Femur (tissue), 1 donor: ENCODE data around the gene HS6ST1.
A peak's percentile ranks its signal among the peaks of the same experiment; 100 is the strongest.
"Not testable (repeated sequence)": the region's sequence is repeated elsewhere in the genome, so short reads cannot be mapped to it uniquely, and the experiment has no call there.

Source experiments
- DNase-seq: peaks from one replicate; pipeline ENCODE4 v3.0.0-alpha.2; 2017

HS6ST1 gene

DNA sequence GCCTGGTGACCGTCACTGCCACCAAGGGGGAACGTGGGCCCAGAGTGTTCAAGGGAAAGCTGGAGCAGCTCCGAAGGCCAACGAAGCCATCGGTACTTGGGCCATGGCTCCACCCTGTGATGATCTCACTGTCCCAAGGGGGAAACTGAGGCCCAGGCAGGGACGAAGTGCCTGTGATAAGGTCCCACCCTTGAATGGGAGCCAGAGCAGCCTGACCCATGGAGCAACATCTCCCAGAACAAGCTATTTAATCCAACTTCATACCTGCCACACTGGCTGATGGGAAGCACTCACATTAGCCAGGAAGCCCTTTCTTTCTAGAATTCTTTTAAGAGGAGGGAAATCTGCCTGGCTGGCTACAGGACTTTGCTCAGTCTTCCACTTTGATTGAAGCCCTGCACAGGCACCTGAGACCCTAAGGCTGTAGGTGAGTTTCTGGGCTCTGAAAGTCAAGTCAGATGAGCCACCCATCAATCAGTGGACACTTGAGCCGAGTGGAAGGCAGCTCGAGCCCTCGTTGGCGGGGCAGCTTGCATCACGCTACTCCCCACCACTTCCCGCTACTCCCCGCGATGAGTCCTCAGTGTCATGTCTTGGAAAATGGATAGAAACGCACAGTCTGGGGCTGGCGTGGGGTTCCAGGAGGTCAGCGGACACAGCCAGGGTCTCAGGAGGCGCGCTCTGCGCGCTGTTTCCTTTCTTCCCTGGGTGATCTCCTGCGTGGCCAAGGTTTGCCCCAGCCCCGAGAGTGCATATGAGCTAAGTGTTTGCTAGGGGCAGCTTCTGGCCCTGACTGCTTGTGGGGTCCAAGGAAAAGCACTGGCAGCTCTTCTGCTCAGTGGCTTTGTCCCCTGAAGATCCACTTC, 2.5 kb upstream of the HS6ST1 start:
- peak; percentile 30 for DNase-seq

- no peak for DNase-seq
Observed at GRCh38 chr2:128320192-128320905, 1.7 kb upstream of the HS6ST1 start.

DNA sequence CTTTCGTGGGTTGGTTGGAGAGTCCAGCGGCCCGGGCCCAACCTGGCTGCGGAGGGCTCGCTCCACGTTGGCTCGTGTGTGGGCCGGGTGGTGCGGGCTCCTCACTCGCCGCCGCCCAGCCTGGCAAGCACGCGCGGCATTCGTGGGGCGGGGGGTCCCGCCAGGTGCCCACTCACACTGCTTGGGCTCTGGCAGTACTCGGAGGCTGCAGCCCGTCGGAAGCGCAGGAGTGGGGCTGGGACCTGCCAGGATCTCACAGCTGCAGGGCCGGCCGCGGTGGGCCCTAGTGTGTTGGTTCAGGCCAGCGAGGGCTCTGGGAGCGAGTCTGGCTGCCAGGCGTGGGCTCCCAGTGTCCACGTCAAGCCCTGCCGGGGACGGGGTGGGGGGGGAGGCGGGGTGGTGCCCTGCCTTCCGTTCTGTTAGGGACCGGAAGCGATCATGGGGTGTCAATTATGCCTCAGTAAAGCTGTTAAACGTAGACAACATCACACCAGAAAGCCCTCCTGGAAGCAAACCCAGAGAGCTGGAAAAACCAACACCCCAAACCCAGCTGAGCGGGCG, 1.0 kb upstream of the HS6ST1 start:
- no peak for DNase-seq

- not testable (repeated sequence) for DNase-seq
Observed at GRCh38 chr2:128318245-128318644, 423 bp downstream of the HS6ST1 start.

- not testable (repeated sequence) for DNase-seq
Observed at GRCh38 chr2:128317899-128318225, 806 bp downstream of the HS6ST1 start.

- DNase-seq = peak; percentile 43
Observed at GRCh38 chr2:128317181-128317898, 1.3 kb downstream of the HS6ST1 start.

DNA sequence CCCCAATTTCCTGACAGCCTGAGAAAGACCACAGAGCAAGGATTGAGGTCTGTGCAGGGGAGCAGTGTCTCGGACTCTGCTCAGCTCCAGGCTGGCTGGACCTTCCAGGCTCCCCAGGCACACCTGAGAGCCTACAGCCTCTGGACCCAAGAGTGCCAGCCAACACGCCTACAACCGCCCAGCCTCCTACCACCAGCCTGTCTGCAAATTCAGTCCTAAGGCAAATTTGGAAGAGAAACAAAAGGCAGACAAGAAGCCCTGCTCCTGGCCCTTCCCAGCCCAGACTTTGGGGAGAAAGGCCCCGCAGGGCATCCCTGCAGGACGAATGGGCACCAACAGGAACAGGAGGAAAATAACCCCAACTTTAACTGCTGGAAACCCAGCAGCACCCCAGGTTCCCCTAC, 1.9 kb downstream of the HS6ST1 start:
- no peak for DNase-seq

DNA sequence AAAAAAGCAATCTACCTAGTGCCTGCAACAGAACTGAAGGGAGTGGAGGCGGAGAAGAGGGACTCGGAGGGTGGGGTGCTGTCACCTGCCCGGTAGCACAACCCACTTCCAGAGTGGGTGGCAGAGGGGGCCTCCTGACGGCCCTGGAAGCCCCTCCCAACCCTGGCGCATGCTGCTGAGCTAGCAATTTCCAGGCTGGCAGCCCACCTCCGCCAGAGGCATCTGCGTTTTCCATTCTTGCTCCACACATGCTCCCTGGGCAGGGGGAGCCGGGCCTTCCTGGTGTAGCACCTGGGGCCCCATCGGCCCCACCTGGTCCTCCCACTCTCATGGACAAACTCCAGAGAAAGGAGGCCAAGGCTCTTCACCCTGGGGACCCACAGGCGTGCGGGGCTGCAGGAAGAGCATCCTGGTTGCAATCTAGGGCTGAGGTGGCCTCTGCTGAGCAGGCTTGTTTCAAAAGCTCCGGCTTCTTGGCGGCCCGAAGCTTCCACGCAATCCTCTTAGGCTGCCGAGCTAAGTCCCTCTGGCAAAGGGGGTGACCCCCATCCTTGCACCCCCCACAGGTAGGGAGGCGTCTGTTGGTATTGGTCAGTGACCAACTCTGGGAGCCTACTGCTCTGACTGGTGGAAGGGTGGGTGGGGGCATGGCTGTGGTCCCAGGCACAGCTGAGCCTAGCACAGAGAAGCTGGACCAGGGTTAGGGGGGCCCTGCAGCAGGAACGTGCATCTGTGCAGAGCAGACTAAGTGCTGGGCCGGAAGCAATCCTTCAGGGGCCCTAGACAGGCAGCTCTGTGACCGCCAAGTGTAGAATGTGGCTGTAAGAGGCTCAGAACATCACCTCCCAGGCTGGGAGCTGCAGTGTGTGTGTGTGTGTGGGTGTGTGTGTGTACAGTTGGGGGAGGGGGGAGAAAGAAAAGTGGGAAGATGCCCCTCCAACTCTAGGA, 2.6 kb downstream of the HS6ST1 start:
- DNase-seq = peak; percentile 61

GRCh38 chr2:128315122-128315828, 3.4 kb downstream of the HS6ST1 start:
- peak; percentile 18 for DNase-seq

GRCh38 chr2:128314348-128315121, 4.1 kb downstream of the HS6ST1 start:
- peak; percentile 11 for DNase-seq

GRCh38 chr2:128313931-128314347, 4.7 kb downstream of the HS6ST1 start:
- no peak for DNase-seq

DNA sequence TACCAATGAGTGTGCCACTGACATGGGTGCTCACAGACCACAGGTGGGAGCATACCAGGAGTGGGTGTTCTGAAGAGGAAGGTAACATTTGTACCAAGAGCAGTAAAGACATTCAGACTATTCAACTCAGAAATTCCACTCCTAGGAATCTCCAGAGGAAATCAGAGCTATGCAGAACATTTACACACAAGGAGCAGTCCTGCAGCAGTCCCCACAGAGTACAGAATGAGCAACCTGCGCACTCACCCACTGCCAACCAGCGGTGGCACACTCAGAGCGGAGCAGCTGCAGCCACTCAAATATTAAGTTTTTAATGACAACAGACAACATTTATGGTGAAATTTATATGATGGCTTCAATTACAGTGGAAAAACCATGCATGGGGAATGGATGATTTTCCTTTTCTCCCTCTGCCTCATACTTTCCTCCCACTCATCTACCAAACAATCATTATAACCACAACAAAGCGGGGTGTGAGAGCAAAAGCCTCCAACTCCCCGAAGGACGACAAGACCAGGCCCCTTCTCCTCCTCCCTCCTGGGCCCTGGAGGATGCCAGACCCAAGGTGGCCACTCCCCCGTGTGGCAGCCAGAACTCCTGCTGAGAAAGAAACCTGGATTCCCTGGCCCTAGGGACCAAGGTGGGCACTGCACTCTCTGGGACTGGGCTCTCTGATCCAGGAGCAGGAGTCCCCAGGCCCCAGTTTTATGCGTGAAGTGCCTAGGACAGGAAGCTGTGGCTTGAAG, 5.4 kb downstream of the HS6ST1 start:
- peak; percentile 23 for DNase-seq

DNA sequence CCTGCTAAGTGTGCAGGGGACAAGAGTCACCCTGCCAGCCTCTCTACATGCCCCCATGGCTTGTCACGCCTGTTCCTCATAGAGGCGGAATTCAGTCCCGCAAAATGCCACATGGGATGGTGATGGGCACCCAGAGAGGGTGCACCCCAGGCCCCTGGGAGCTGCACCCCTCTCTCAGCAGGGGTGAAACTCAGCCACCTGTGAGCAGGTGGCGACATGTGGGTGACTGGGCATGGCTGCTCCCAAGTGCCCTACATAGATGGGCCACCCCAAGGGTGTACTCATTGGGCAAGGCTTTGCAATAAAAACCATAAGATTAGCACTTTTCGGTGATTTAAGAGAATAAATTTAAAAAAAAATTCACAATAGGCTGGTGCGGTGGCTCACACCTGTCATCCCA, 6.3 kb downstream of the HS6ST1 start:
- DNase-seq = no peak

GRCh38 chr2:128311755-128312341, 6.8 kb downstream of the HS6ST1 start:
- DNase-seq = peak; percentile 15

DNA sequence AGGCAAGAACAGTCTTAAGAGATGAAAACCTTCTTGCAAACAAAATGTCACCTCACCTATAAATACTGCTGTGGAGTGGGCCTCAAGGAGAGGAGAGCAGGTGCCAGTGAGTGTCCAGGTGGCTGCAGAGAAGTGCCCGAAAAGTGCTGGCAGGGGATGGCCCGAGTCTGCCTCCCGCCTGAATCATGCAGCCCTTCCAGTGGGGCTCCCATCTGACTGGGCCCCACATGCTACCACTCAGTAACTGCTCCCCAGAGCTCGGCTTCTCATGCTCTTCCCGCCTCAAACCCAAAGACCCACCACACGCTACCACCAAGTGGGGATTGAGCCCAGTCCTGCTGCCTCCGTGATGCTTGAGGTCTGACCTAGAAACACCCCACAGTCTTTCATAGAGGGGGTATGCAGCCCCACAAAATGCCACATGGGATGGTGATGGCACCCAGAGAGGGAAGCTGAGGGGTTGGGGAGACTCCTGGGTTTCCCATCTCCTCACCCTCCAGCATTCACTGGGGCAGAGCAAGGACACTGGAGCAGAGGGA, 7.4 kb downstream of the HS6ST1 start:
- peak; percentile 15 for DNase-seq

DNA sequence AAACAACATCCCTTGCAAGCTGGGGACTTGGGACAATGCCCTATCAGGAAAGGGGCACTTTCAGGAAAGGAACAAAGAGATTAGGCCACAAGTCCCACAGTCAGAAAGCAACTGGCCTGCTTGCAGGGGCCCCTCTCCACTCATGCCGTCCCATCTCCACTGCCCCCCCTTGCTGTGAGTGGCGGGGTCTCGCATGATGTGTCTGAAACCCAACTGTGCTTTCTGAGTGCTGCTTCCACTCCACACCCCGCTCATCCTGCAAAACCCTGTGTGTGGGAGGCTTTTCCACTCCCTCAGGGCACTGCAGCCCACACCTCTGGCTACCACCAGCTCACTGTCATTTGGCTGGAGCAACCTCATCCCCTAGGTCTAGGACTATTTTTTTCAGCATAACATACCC, 7.9 kb downstream of the HS6ST1 start:
- peak; percentile 15 for DNase-seq

DNA sequence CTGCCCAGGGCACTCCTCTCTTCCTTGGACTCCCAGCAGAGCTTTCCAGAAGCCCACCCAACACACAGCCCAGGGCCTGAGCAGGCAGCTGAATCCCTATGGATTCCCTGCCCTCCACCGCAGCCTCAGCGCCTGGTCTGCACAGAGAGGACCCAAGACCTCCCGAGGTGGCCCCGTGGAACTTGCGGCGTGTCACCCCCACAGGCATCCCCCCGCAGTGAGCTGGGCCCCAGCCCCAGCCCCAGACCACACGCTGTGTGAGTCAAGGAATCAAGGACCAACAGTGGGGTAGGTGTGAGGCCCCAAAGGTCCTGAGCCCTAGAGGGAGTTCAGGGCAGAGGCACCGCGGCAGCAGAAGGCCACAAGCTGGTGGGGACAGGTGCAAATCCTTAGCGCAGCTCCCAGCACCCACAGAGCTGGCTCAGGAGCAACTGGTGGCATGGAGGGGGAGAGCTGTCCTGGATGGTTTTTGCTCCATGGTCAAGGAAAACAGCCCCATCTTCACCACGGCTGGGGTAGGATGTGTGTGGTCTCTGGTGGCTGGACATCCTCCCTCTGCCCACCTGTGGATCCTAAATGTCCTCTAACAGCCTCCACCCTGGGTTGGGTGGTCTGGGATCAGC, 8.5 kb downstream of the HS6ST1 start:
- DNase-seq = peak; percentile 14

GRCh38 chr2:128309280-128310093, 9.2 kb downstream of the HS6ST1 start:
- DNase-seq = peak; percentile 82
